SH-SY5Y (cell line): ENCODE results near the gene WWOX.

Source experiments
- GATA2 ChIP-seq: IDR thresholded peaks from 2 replicates; pipeline ENCODE4 v1.6.1; 2011; ENCODE audit warnings: mild to moderate bottlenecking, low read depth, low read length
- GATA3 ChIP-seq: IDR thresholded peaks from 2 replicates; pipeline ENCODE4 v1.6.1; 2011; ENCODE audit warnings: low read depth, mild to moderate bottlenecking, low read length, moderate library complexity

DNA sequence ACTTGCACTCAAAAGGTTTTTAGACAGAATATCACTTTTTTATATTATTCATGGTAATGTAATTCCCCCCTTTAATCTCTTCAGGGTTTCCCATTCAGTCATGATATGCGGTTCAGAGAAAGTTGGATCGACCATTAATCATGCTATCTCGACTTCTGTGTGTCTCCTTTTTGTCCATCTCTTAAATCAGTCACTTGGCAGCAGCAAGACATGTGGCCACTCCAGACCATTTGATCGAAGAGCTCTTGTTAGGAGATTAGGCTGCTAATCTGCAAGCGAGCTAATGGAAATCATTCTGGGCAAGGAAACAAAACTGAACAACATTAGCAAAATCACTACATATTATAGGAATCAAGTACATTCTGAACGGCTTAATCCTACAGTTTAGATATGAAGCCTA, 449.9 kb downstream of the WWOX start:
- TF ChIP-seq GATA2 (no peak), GATA3 (no peak)
